Measurements from ENCODE around the gene TUBG1.

The TUBG1 gene

DNA sequence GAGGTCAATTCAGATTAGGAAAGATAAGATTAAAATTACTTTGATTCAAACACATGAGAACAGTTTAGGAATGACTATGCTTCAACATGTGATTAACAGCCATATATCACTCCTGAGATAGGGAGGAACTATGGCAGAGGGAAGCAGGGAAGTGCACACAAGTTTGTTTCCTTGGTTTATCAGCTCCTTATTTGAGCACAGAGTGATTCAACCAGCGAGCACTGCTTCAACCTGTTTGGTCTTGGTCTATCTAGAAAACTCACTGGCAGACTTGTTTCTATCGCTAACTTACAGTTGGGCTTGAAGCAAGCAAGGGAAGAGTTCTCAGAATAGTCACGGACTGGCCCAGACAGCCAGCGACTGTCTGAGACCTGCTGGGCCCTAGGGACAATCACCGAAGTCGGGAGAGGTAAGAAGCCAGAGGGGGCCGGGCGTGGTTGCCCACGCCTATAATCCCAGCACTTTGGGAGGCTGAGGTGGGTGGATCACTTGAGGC, 23.5 kb downstream of the TUBG1 start:
- Histone ChIP-seq H2BK5ac (ENCODE audit: low read depth, low read length, poor library complexity) (no peak overlapping the region), H3K9me3 (ENCODE audit: insufficient read depth, low read depth, low read length) (no peaks in the 10 kb centered on the region), H3K79me2 (ENCODE audit: control insufficient read depth, insufficient read depth, low read length, poor library complexity) (no peaks in the 10 kb centered on the region), H2BK120ac (ENCODE audit: insufficient read depth, low read length, poor library complexity) (no peak overlapping the region), H3K14ac (ENCODE audit: low read length) (no peak overlapping the region), H3K27ac (ENCODE audit: low read depth, low read length) (no peak overlapping the region), H2AFZ (ENCODE audit: insufficient read depth, low read length, poor library complexity) (no peak overlapping the region), H3K4ac (ENCODE audit: low read depth, low read length) (no peak overlapping the region), H4K91ac (ENCODE audit: low read depth, low read length) (no peak overlapping the region), H3K4me3 (ENCODE audit: low read depth, low read length) (no peak overlapping the region), H4K8ac (ENCODE audit: low read depth, low read length) (no peak overlapping the region), H3K9ac (ENCODE audit: low read length) (no peak overlapping the region), H2AK5ac (ENCODE audit: low read length) (no peak overlapping the region), H3K36me3 (ENCODE audit: control insufficient read depth in 1 of 2, insufficient read depth in 2 of 2, low read length in 2 of 2) (no peaks in the 10 kb centered on the region), H3K23ac (ENCODE audit: low read length) (no peak overlapping the region), H4K12ac (ENCODE audit: low read depth, low read length) (no peak overlapping the region), H3K27me3 (ENCODE audit: insufficient read depth, low read length) (no peaks in the 10 kb centered on the region), H3K4me2 (ENCODE audit: low read length) (no peak overlapping the region), H2BK12ac (ENCODE audit: low read length) (no peak overlapping the region), H3K18ac (ENCODE audit: low read length) (no peak overlapping the region), H3K4me1 (ENCODE audit: control insufficient read depth in 1 of 2, insufficient read depth in 2 of 2, low read length in 2 of 2) (no peaks in the 10 kb centered on the region), H3K79me1 (ENCODE audit: low read length) (no peaks in the 10 kb centered on the region)
- no CpG with 5 or more reads among the region's 9 CpGs for WGBS (ENCODE audit: extremely low coverage, insufficient coverage, insufficient read length)
- DNase-seq, result no peak

DNA sequence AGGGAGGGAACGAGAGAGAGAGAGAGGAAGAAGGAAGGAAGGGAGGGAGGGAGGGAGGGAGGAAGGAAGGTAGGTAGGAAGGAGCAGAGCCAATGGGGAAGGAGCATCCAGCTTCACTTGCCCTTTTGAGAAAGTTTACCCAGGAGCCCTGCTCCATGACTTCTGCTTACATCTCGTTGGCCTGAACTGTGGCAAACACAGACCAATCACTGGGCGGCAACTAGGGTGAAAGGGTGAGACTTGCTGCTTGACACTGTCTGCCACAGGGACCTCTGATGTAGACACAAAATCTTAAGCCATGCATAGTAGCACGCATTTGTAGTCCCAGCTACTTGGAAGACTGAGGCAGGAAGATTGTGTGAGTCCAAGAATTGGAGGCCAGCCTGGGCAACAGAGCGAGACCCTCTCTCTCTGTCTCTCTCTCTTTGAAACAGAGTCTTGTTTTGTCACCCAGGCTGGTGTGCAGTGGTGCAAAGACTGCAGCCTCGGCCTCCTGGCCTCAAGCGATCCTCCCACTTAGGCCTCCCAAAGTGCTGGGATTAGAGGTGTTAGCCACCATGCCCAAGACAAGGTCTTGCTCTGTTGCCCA, 30.1 kb downstream of the TUBG1 start:
- WGBS (ENCODE audit: extremely low coverage, insufficient coverage, insufficient read length), result no CpG with 5 or more reads among the region's 7 CpGs

DNA sequence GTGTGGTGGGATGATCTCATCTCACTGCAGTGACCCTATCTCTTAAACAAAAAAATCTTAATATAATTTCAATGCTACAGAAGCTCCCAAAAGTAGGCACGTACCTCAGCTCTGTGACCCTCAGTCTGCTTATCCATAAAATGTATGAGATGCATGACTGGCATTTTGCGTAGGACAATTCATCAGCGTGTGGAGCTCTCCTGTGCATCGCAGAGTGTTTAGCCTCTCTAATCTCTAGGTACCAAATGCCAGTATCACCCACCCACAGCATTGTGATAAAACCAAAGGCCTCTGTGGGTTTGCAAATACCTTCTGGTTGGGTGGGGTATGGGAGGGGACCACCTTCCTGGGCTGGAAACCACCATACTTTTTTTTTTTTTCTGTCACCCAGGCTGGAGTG, 30.6 kb downstream of the TUBG1 start:
- DNase-seq, result no peak
- Histone ChIP-seq H3K27me3 (ENCODE audit: insufficient read depth, low read length) (no peaks in the 10 kb centered on the region), H4K12ac (ENCODE audit: low read depth, low read length) (no peak overlapping the region), H2AK5ac (ENCODE audit: low read length) (no peak overlapping the region), H3K4me1 (ENCODE audit: control insufficient read depth in 1 of 2, insufficient read depth in 2 of 2, low read length in 2 of 2) (no peaks in the 10 kb centered on the region), H3K9ac (ENCODE audit: low read length) (no peak overlapping the region), H4K91ac (ENCODE audit: low read depth, low read length) (no peak overlapping the region), H3K79me2 (ENCODE audit: control insufficient read depth, insufficient read depth, low read length, poor library complexity) (no peaks in the 10 kb centered on the region), H3K79me1 (ENCODE audit: low read length) (no peaks in the 10 kb centered on the region), H3K36me3 (ENCODE audit: control insufficient read depth in 1 of 2, insufficient read depth in 2 of 2, low read length in 2 of 2) (no peaks in the 10 kb centered on the region), H3K14ac (ENCODE audit: low read length) (no peak overlapping the region), H3K4me3 (ENCODE audit: low read depth, low read length) (no peak overlapping the region), H2BK5ac (ENCODE audit: low read depth, low read length, poor library complexity) (no peak overlapping the region), H3K23ac (ENCODE audit: low read length) (no peak overlapping the region), H2BK120ac (ENCODE audit: insufficient read depth, low read length, poor library complexity) (no peak overlapping the region), H3K4me2 (ENCODE audit: low read length) (no peak overlapping the region), H3K18ac (ENCODE audit: low read length) (no peak overlapping the region), H4K8ac (ENCODE audit: low read depth, low read length) (no peak overlapping the region), H3K27ac (ENCODE audit: low read depth, low read length) (no peak overlapping the region), H2AFZ (ENCODE audit: insufficient read depth, low read length, poor library complexity) (no peak overlapping the region), H3K9me3 (ENCODE audit: insufficient read depth, low read depth, low read length) (peaks cover 2% of the 10 kb centered on the region), H2BK12ac (ENCODE audit: low read length) (no peak overlapping the region), H3K4ac (ENCODE audit: low read depth, low read length) (no peak overlapping the region)
- WGBS (ENCODE audit: extremely low coverage, insufficient coverage, insufficient read length), result no CpG with 5 or more reads among the region's 4 CpGs

More for the DNA sequence above, 30.1 kb downstream of the TUBG1 start:
- Histone ChIP-seq H3K4me1 (ENCODE audit: control insufficient read depth in 1 of 2, insufficient read depth in 2 of 2, low read length in 2 of 2) (no peaks in the 10 kb centered on the region), H2BK12ac (ENCODE audit: low read length) (no peak overlapping the region), H3K79me2 (ENCODE audit: control insufficient read depth, insufficient read depth, low read length, poor library complexity) (no peaks in the 10 kb centered on the region), H2AK5ac (ENCODE audit: low read length) (no peak overlapping the region), H3K4me3 (ENCODE audit: low read depth, low read length) (no peak overlapping the region), H3K14ac (ENCODE audit: low read length) (no peak overlapping the region), H3K9ac (ENCODE audit: low read length) (no peak overlapping the region), H2BK5ac (ENCODE audit: low read depth, low read length, poor library complexity) (no peak overlapping the region), H3K79me1 (ENCODE audit: low read length) (no peaks in the 10 kb centered on the region), H3K9me3 (ENCODE audit: insufficient read depth, low read depth, low read length) (peaks cover 2% of the 10 kb centered on the region), H4K12ac (ENCODE audit: low read depth, low read length) (no peak overlapping the region), H3K36me3 (ENCODE audit: control insufficient read depth in 1 of 2, insufficient read depth in 2 of 2, low read length in 2 of 2) (no peaks in the 10 kb centered on the region), H3K27ac (ENCODE audit: low read depth, low read length) (no peak overlapping the region), H4K91ac (ENCODE audit: low read depth, low read length) (no peak overlapping the region), H3K4me2 (ENCODE audit: low read length) (no peak overlapping the region), H4K8ac (ENCODE audit: low read depth, low read length) (no peak overlapping the region), H3K18ac (ENCODE audit: low read length) (no peak overlapping the region), H2AFZ (ENCODE audit: insufficient read depth, low read length, poor library complexity) (no peak overlapping the region), H3K27me3 (ENCODE audit: insufficient read depth, low read length) (no peaks in the 10 kb centered on the region), H3K23ac (ENCODE audit: low read length) (no peak overlapping the region), H3K4ac (ENCODE audit: low read depth, low read length) (no peak overlapping the region), H2BK120ac (ENCODE audit: insufficient read depth, low read length, poor library complexity) (no peak overlapping the region)
- no peak for DNase-seq

DNA sequence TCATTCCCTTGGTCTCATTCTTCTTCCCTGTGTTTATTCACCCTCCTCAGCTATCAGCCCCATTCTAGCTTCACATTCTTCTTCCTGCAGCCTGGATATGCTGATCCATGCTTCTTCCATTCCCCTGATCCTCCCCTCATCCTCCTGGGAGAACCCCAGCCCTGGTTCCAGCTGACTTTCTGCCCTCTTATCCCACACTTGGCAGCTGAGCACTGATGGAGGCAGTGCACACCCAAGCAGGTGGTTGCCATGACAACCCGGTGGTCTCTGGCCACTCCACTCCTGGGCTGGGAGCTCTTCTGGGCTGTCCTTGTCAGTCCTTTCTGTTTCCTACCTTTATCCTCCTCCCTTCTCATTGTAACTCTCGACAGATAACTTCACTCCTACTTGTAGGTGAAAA, 32.9 kb downstream of the TUBG1 start:
- no peak overlapping the region for H3K9ac ChIP-seq (ENCODE audit: low read length)
- H3K4me2 ChIP-seq (ENCODE audit: low read length), result no peak overlapping the region
- WGBS (ENCODE audit: extremely low coverage, insufficient coverage, insufficient read length), result no CpG with 5 or more reads among the region's 2 CpGs
- H2BK12ac ChIP-seq (ENCODE audit: low read length), result no peak overlapping the region
- no peak overlapping the region for H3K23ac ChIP-seq (ENCODE audit: low read length)
- H3K79me2 ChIP-seq (ENCODE audit: control insufficient read depth, insufficient read depth, low read length, poor library complexity), result no peaks in the 10 kb centered on the region
- no peak overlapping the region for H2AFZ ChIP-seq (ENCODE audit: insufficient read depth, low read length, poor library complexity)
- peaks cover 2% of the 10 kb centered on the region for H3K9me3 ChIP-seq (ENCODE audit: insufficient read depth, low read depth, low read length)
- no peak overlapping the region for H3K4me3 ChIP-seq (ENCODE audit: low read depth, low read length)
- no peak overlapping the region for H2AK5ac ChIP-seq (ENCODE audit: low read length)
- no peak for DNase-seq
- H2BK5ac ChIP-seq (ENCODE audit: low read depth, low read length, poor library complexity), result no peak overlapping the region
- no peak overlapping the region for H3K18ac ChIP-seq (ENCODE audit: low read length)
- no peak overlapping the region for H3K14ac ChIP-seq (ENCODE audit: low read length)
- H2BK120ac ChIP-seq (ENCODE audit: insufficient read depth, low read length, poor library complexity), result no peak overlapping the region
- H4K12ac ChIP-seq (ENCODE audit: low read depth, low read length), result no peak overlapping the region
- no peaks in the 10 kb centered on the region for H3K79me1 ChIP-seq (ENCODE audit: low read length)
- no peaks in the 10 kb centered on the region for H3K4me1 ChIP-seq (ENCODE audit: control insufficient read depth in 1 of 2, insufficient read depth in 2 of 2, low read length in 2 of 2)
- no peak overlapping the region for H3K4ac ChIP-seq (ENCODE audit: low read depth, low read length)
- no peaks in the 10 kb centered on the region for H3K27me3 ChIP-seq (ENCODE audit: insufficient read depth, low read length)
- no peak overlapping the region for H4K91ac ChIP-seq (ENCODE audit: low read depth, low read length)
- H3K27ac ChIP-seq (ENCODE audit: low read depth, low read length), result no peak overlapping the region
- no peak overlapping the region for H4K8ac ChIP-seq (ENCODE audit: low read depth, low read length)
- no peaks in the 10 kb centered on the region for H3K36me3 ChIP-seq (ENCODE audit: control insufficient read depth in 1 of 2, insufficient read depth in 2 of 2, low read length in 2 of 2)
